CD14-positive monocyte (primary cell): ENCODE results near the gene FAF1. TPM values are rescaled to one million over a fixed set of nuclear protein-coding genes. Genes with fewer than 3 reads are reported as not detected.

Experiments used
- DNase-seq, 3 donors: peaks; one replicate each; pipeline ENCODE4 v3.0.0-alpha.2; 2011 to 2022
- H2AFZ ChIP-seq: 2 replicates; pipeline ENCODE4 v1.6.0; 2012; ENCODE audit warnings: mild to moderate bottlenecking, low read depth, low read length, inconsistent platforms; ENCODE audit not compliant: insufficient read depth, poor library complexity, severe bottlenecking
- H3K27ac ChIP-seq, 2 donors: 1 replicate in 1 of 2; 2 replicates in 1 of 2; pipeline ENCODE4 v1.5.1; 2012 to 2013; ENCODE audit warnings: low read length in 2 of 2, control low read depth in 1 of 2, inconsistent platforms in 1 of 2, low read depth in 1 of 2, mild to moderate bottlenecking in 1 of 2
- H3K27me3 ChIP-seq, 2 donors: one replicate each; pipeline versions ENCODE4 v1.6.0 to v1.6.1; 2011 to 2013; ENCODE audit warnings: low read length in 2 of 2; ENCODE audit not compliant: control insufficient read depth in 2 of 2, insufficient read depth in 2 of 2
- H3K36me3 ChIP-seq, 2 donors: replicated peaks in 1 of 2; 1 replicate in 1 of 2; 2 replicates in 1 of 2; pipeline versions ENCODE4 v1.5.1 to v1.6.1; 2012 to 2013; ENCODE audit warnings: low read length in 2 of 2, control low read depth in 1 of 2, inconsistent platforms in 1 of 2, mild to moderate bottlenecking in 1 of 2; ENCODE audit not compliant: insufficient read depth in 2 of 2, control insufficient read depth in 1 of 2
- H3K4me1 ChIP-seq, 2 donors: 1 replicate in 1 of 2; 2 replicates in 1 of 2; pipeline versions ENCODE4 v1.5.1 to v1.6.1; 2012 to 2013; ENCODE audit warnings: low read length in 2 of 2, control low read depth in 1 of 2, inconsistent platforms in 1 of 2, mild to moderate bottlenecking in 1 of 2, moderate library complexity in 1 of 2; ENCODE audit not compliant: insufficient read depth in 2 of 2, control insufficient read depth in 1 of 2
- H3K4me2 ChIP-seq: replicated peaks from 2 replicates; pipeline ENCODE3; 2012; ENCODE audit warnings: low read length, moderate library complexity, mild to moderate bottlenecking; ENCODE audit not compliant: poor library complexity, severe bottlenecking; ENCODE audit errors: extremely low read depth
- H3K4me3 ChIP-seq, 3 experiments: fragments of 200-600 bp in 1 of 3; sonication (generic) in 1 of 3; replicated peaks in 1 of 3; 1 replicate in 2 of 3; 2 replicates in 1 of 3; pipeline ENCODE4 v1.5.1; 2011 to 2013; ENCODE audit warnings: low read length in 3 of 3, mild to moderate bottlenecking in 3 of 3, control low read depth in 2 of 3, low read depth in 2 of 3, inconsistent platforms in 1 of 3, moderate library complexity in 1 of 3
- H3K79me2 ChIP-seq: 2 replicates; pipeline ENCODE4 v1.6.0; 2012; ENCODE audit warnings: mild to moderate bottlenecking, control low read depth, inconsistent platforms, low read length, moderate library complexity; ENCODE audit not compliant: insufficient read depth
- H3K9ac ChIP-seq: 2 replicates; pipeline ENCODE4 v1.6.0; 2017; ENCODE audit warnings: low read length, mild to moderate bottlenecking; ENCODE audit not compliant: insufficient read depth, poor library complexity, severe bottlenecking
- H3K9me3 ChIP-seq, 2 donors: replicated peaks in 1 of 2; 1 replicate in 1 of 2; 2 replicates in 1 of 2; pipeline versions ENCODE4 v1.5.1 to v1.6.1; 2012 to 2013; ENCODE audit warnings: low read length in 2 of 2, control low read depth in 1 of 2; ENCODE audit not compliant: control insufficient read depth in 1 of 2, insufficient read depth in 1 of 2
- H4K20me1 ChIP-seq: 2 replicates; pipeline ENCODE4 v1.6.0; 2012; ENCODE audit warnings: mild to moderate bottlenecking, low read length, control low read depth, moderate library complexity; ENCODE audit not compliant: insufficient read depth
- H3K27ac Mint-ChIP-seq, 7 donors: one replicate each; pipeline ENCODE4 v1.8.0; 2020; ENCODE audit warnings: mild to moderate bottlenecking in 7 of 7, mixed read lengths in 7 of 7, moderate library complexity in 6 of 7, inconsistent platforms in 2 of 7
- H3K27me3 Mint-ChIP-seq, 3 donors: one replicate each; pipeline ENCODE4 v1.8.0; 2021 to 2022; ENCODE audit warnings: low read depth in 3 of 3, mild to moderate bottlenecking in 3 of 3, mixed read lengths in 3 of 3, moderate library complexity in 3 of 3, inconsistent platforms in 1 of 3
- H3K36me3 Mint-ChIP-seq, 2 donors: one replicate each; pipeline ENCODE4 v1.8.0; 2020; ENCODE audit warnings: mixed read lengths in 2 of 2, inconsistent platforms in 1 of 2, mild to moderate bottlenecking in 1 of 2
- H3K4me1 Mint-ChIP-seq: one replicate; pipeline ENCODE4 v1.8.0; 2020; ENCODE audit warnings: mild to moderate bottlenecking, mixed read lengths
- H3K4me3 Mint-ChIP-seq, 2 donors: one replicate each; pipeline ENCODE4 v1.8.0; 2020; ENCODE audit warnings: mild to moderate bottlenecking in 2 of 2, mixed read lengths in 2 of 2, moderate library complexity in 1 of 2
- H3K9me3 Mint-ChIP-seq, 7 donors: one replicate each; pipeline ENCODE4 v1.8.0; 2020 to 2022; ENCODE audit warnings: mixed read lengths in 7 of 7, mild to moderate bottlenecking in 6 of 7, moderate library complexity in 6 of 7, inconsistent platforms in 2 of 7
- WGBS: methylation state at CpG from one replicate; pipeline ENCODE4 v1.1.5; 2013; ENCODE audit warnings: missing lambda C conversion rate; ENCODE audit not compliant: insufficient coverage; 5-methylcytosine and 5-hydroxymethylcytosine counted together
- intact Hi-C, 2 donors: fragments of 100-400 bp; cut with micrococcal nuclease; formaldehyde crosslinking; loops; one replicate each; pipeline versions ENCODE4 v1.15.0 to v1.15.1; 2023
- polyA plus RNA-seq, 3 donors: library from polyadenylated mRNA; depleted of rRNA in 1 of 3; unstranded in 2 of 3; stranded (reverse) in 1 of 3; fragments of 300-500 nt in 2 of 3; fragments of >200 nt in 1 of 3; fragmentation: Illumina TruSeq in 2 of 3; gene quantifications; 1 replicate in 2 of 3; 2 replicates in 1 of 3; pipeline ENCODE4 v1.2.3, GENCODE V29; 2012 to 2021
- TF ChIP-seq, protein P1 (sequence below): fragments of 200-600 bp; IDR thresholded peaks from one replicate; pipeline ENCODE4 v1.8.0; 2022; ENCODE audit warnings: antibody characterized with exemption, mild to moderate bottlenecking

FAF1 gene
- polyA plus RNA-seq, 3 donors: 11.4 to 29.6 (median 16.9) TPM

DNA sequence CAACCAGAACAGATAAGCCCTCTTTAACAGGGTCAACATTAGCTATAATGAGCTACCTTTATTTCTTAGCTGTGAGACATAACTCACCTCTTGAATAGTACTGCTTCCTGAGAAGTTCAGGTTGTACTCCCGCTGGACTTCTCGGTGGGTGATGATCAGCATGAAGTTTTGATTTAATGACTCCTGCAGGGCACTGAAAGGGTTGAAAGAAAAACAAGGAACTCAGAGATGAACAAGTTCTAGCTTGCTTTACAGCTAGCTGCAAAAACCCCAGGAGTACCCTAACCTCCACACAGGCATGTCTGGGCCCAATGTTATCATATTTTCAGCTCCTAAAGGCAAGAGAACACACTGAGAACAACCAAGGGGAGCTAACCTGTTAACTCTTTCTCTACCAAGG lies 254.4 kb downstream of the FAF1 start:
- no peak for DNase-seq
- no peaks in the 10 kb centered on the region for H3K36me3 ChIP-seq
- no peaks in the 10 kb centered on the region for H3K79me2 ChIP-seq
- H3K27me3 Mint-ChIP-seq: no peaks in the 10 kb centered on the region
- H3K27ac ChIP-seq: no peak overlapping the region
- H3K4me3 ChIP-seq: no peak overlapping the region
- no CpG with 5 or more reads among the region's 2 CpGs for WGBS
- H3K9me3 ChIP-seq: no peaks in the 10 kb centered on the region
- no peaks in the 10 kb centered on the region for H3K4me1 Mint-ChIP-seq
- no peaks in the 10 kb centered on the region for H3K27me3 ChIP-seq
- H3K36me3 Mint-ChIP-seq: peaks cover 3 to 8% of the 10 kb centered on the region in 2 donors
- TF ChIP-seq, protein P1, sequence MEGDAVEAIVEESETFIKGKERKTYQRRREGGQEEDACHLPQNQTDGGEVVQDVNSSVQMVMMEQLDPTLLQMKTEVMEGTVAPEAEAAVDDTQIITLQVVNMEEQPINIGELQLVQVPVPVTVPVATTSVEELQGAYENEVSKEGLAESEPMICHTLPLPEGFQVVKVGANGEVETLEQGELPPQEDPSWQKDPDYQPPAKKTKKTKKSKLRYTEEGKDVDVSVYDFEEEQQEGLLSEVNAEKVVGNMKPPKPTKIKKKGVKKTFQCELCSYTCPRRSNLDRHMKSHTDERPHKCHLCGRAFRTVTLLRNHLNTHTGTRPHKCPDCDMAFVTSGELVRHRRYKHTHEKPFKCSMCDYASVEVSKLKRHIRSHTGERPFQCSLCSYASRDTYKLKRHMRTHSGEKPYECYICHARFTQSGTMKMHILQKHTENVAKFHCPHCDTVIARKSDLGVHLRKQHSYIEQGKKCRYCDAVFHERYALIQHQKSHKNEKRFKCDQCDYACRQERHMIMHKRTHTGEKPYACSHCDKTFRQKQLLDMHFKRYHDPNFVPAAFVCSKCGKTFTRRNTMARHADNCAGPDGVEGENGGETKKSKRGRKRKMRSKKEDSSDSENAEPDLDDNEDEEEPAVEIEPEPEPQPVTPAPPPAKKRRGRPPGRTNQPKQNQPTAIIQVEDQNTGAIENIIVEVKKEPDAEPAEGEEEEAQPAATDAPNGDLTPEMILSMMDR: no peak
- no peak overlapping the region for H3K4me3 Mint-ChIP-seq
- no peak overlapping the region for H3K9ac ChIP-seq
- no peaks in the 10 kb centered on the region for H3K4me1 ChIP-seq
- no peaks in the 10 kb centered on the region for H3K9me3 Mint-ChIP-seq
- H4K20me1 ChIP-seq: no peaks in the 10 kb centered on the region
- no peak overlapping the region for H2AFZ ChIP-seq
- no peak overlapping the region for H3K27ac Mint-ChIP-seq
- no peak overlapping the region for H3K4me2 ChIP-seq
- intact Hi-C loops: no loop called here

DNA sequence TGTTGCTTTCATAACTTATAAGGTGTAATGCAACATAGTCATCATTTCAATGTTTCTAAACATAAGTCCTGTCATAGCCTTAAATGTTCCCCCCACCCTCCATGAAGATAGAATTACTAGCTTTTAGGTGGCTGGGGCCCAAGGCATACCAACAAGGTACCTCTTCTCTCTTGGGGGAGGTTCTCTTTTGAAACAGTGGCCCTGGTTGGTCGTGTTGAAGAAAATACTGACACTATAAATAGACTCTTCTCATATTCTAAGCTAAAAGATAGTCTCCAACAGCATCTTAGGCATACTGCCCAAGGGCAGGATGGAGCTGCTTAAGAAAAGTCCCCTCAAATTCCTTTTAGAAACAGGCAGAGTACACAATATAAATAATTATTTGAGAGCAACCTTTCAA lies 255.0 kb downstream of the FAF1 start:
- Histone ChIP-seq H4K20me1 (no peaks in the 10 kb centered on the region), H3K9me3 (no peaks in the 10 kb centered on the region), H3K79me2 (no peaks in the 10 kb centered on the region), H3K27ac (no peak overlapping the region), H2AFZ (no peak overlapping the region), H3K27me3 (no peaks in the 10 kb centered on the region), H3K4me2 (no peak overlapping the region), H3K36me3 (no peaks in the 10 kb centered on the region), H3K4me1 (no peaks in the 10 kb centered on the region), H3K9ac (no peak overlapping the region), H3K4me3 (no peak overlapping the region)
- Mint-ChIP-seq H3K27me3 (no peaks in the 10 kb centered on the region), H3K36me3 (peaks cover 8 to 14% of the 10 kb centered on the region in 2 donors), H3K4me1 (no peaks in the 10 kb centered on the region), H3K27ac (no peak overlapping the region), H3K9me3 (no peaks in the 10 kb centered on the region), H3K4me3 (no peak overlapping the region)
- no peak for DNase-seq
- TF ChIP-seq, protein P1: no peak
- WGBS: no CpG with 5 or more reads among the region's 1 CpG
- intact Hi-C loops: no loop called here
